ENCODE results near the gene TNFAIP2. TPM values are rescaled to one million over a fixed set of nuclear protein-coding genes. Genes with fewer than 3 reads are reported as not detected.
A peak's percentile ranks its signal among the peaks of the same experiment; 100 is the strongest.

Gene TNFAIP2
- total and polyA plus RNA-seq, 9 of the 15 experiments (the other 6 are each of a cell fraction or from before 2014, with no cell fraction given) = 22.6 to 68.6 (median 44.6) TPM

DNA sequence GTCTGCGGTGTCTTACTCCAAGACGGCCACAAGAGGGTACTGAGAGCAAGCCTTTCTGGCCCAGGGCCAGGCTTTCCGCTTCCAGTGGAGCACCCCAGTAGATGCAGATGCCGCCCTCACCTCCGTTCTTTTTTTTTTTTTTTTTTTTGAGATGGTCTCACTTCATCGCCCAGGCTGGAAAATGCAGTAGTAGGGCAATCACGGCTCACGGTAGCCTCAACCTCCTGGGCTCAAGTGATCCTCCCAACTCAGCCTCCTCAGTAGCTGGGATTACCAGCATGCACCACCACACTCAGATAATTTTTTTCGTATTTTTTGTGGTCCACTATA lies 44.9 kb upstream of the TNFAIP2 start (continued):
- TF ChIP-seq, protein P1, sequence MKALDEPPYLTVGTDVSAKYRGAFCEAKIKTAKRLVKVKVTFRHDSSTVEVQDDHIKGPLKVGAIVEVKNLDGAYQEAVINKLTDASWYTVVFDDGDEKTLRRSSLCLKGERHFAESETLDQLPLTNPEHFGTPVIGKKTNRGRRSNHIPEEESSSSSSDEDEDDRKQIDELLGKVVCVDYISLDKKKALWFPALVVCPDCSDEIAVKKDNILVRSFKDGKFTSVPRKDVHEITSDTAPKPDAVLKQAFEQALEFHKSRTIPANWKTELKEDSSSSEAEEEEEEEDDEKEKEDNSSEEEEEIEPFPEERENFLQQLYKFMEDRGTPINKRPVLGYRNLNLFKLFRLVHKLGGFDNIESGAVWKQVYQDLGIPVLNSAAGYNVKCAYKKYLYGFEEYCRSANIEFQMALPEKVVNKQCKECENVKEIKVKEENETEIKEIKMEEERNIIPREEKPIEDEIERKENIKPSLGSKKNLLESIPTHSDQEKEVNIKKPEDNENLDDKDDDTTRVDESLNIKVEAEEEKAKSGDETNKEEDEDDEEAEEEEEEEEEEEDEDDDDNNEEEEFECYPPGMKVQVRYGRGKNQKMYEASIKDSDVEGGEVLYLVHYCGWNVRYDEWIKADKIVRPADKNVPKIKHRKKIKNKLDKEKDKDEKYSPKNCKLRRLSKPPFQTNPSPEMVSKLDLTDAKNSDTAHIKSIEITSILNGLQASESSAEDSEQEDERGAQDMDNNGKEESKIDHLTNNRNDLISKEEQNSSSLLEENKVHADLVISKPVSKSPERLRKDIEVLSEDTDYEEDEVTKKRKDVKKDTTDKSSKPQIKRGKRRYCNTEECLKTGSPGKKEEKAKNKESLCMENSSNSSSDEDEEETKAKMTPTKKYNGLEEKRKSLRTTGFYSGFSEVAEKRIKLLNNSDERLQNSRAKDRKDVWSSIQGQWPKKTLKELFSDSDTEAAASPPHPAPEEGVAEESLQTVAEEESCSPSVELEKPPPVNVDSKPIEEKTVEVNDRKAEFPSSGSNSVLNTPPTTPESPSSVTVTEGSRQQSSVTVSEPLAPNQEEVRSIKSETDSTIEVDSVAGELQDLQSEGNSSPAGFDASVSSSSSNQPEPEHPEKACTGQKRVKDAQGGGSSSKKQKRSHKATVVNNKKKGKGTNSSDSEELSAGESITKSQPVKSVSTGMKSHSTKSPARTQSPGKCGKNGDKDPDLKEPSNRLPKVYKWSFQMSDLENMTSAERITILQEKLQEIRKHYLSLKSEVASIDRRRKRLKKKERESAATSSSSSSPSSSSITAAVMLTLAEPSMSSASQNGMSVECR (CRISPR knock-in tag; IDR thresholded peaks at IDR 0.05) = no peak
- TF ChIP-seq, protein P2, sequence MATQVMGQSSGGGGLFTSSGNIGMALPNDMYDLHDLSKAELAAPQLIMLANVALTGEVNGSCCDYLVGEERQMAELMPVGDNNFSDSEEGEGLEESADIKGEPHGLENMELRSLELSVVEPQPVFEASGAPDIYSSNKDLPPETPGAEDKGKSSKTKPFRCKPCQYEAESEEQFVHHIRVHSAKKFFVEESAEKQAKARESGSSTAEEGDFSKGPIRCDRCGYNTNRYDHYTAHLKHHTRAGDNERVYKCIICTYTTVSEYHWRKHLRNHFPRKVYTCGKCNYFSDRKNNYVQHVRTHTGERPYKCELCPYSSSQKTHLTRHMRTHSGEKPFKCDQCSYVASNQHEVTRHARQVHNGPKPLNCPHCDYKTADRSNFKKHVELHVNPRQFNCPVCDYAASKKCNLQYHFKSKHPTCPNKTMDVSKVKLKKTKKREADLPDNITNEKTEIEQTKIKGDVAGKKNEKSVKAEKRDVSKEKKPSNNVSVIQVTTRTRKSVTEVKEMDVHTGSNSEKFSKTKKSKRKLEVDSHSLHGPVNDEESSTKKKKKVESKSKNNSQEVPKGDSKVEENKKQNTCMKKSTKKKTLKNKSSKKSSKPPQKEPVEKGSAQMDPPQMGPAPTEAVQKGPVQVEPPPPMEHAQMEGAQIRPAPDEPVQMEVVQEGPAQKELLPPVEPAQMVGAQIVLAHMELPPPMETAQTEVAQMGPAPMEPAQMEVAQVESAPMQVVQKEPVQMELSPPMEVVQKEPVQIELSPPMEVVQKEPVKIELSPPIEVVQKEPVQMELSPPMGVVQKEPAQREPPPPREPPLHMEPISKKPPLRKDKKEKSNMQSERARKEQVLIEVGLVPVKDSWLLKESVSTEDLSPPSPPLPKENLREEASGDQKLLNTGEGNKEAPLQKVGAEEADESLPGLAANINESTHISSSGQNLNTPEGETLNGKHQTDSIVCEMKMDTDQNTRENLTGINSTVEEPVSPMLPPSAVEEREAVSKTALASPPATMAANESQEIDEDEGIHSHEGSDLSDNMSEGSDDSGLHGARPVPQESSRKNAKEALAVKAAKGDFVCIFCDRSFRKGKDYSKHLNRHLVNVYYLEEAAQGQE (IDR thresholded peaks at IDR 0.05; ENCODE audit: borderline replicate concordance) = peak; percentile 62; the same call in 1 of the 2 replicates
- TF ChIP-seq, protein P2 (CRISPR knock-in tag; IDR thresholded peaks at IDR 0.05; ENCODE audit: low read depth) = no peak
- no peak for TF ChIP-seq HDAC6 (IDR thresholded peaks at IDR 0.05; ENCODE audit: low read depth, low read length)
- TF ChIP-seq RAD21 (CRISPR knock-in tag; conservative IDR thresholded peaks at IDR 0.05 in 1 of 2, IDR thresholded peaks at IDR 0.05 in 1 of 2) = peak; percentile 24 to 73; a peak in 3 of 4 replicates
- TF ChIP-seq, protein P3, sequence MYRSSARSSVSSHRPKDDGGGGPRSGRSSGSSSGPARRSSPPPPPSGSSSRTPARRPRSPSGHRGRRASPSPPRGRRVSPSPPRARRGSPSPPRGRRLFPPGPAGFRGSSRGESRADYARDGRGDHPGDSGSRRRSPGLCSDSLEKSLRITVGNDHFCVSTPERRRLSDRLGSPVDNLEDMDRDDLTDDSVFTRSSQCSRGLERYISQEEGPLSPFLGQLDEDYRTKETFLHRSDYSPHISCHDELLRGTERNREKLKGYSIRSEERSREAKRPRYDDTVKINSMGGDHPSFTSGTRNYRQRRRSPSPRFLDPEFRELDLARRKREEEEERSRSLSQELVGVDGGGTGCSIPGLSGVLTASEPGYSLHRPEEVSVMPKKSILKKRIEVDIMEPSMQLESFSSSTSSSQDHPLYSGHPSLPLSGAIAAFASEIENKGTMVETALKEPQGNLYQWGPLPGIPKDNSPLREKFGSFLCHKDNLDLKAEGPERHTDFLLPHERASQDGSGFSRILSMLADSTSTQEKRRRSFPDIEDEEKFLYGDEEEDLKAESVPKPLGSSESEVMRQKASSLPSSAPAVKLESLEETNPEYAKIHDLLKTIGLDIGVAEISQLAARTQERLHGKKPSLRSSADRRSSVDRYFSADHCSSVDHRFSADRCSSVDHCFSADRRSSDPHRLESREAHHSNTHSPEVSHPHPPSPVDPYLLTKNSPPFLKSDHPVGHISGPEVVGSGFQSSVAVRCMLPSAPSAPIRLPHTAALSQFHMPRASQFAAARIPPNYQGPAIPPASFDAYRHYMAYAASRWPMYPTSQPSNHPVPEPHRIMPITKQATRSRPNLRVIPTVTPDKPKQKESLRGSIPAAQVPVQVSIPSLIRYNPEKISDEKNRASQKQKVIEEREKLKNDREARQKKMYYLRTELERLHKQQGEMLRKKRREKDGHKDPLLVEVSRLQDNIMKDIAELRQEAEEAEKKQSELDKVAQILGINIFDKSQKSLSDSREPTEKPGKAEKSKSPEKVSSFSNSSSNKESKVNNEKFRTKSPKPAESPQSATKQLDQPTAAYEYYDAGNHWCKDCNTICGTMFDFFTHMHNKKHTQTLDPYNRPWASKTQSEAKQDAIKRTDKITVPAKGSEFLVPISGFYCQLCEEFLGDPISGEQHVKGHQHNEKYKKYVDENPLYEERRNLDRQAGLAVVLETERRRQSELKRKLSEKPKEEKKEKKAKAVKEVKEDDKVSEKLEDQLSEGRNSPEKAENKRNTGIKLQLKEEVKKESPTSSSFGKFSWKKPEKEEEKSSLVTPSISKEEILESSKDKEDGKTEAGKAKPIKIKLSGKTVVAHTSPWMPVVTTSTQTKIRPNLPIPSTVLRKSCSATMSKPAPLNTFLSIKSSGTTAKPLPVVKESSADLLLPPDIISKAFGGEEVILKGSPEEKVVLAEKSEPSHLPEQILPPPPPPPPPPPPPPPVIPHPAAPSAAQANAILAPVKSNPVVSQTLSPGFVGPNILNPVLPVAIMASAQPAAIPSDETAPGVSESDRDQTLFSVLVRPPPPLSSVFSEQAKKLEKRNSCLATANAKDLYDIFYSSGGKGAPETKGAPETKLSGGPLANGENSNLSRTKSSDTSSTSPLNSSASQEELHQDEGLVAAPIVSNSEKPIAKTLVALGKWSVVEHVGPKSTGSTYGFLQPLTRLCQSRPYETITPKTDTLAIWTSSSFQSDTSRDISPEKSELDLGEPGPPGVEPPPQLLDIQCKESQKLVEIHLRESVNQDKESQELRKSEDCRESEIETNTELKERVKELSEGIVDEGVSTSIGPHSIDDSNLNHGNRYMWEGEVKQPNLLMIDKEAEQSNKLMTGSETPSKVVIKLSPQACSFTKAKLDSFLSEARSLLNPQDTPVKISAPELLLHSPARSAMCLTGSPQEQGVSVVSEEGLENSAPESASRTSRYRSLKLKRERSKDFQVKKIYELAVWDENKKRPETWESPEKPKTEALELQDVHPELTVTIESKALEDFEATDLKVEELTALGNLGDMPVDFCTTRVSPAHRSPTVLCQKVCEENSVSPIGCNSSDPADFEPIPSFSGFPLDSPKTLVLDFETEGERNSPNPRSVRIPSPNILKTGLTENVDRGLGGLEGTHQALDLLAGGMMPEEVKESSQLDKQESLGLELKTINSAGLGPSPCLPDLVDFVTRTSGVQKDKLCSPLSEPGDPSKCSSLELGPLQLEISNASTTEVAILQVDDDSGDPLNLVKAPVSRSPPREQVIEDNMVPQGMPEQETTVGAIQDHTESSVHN (IDR thresholded peaks at IDR 0.05; ENCODE audit: borderline replicate concordance in 1 of 2, low read depth in 1 of 2) = no peak

All from K562 (cell line).